BJ (cell line): ENCODE results near the gene DENND2A. TPM values are rescaled to one million over a fixed set of nuclear protein-coding genes. Genes with fewer than 3 reads are reported as not detected.

Source experiments
- CTCF ChIA-PET: fragments of 350-600 bp; formaldehyde crosslinking; extraction: SDS; loops from one replicate; lab custom pipeline; 2021; ENCODE audit warnings: antibody characterized with exemption, inconsistent platforms; lab: Yijun Ruan, JAX
- POLR2A ChIA-PET: fragments of 300-600 bp; sonication (Branson Sonifier 250); formaldehyde crosslinking; extraction: SDS; loops from one replicate; lab custom pipeline; 2021; ENCODE audit warnings: antibody characterized with exemption; lab: Charles Lee
- DNase-seq: peaks from one replicate; pipeline ENCODE4 v3.0.0-alpha.2; 2011; ENCODE audit warnings: low read depth
- H3K27me3 ChIP-seq: 2 replicates; pipeline ENCODE4 v1.6.0; 2011; ENCODE audit warnings: low read length; ENCODE audit not compliant: control insufficient read depth, insufficient read depth
- H3K36me3 ChIP-seq: 2 replicates; pipeline ENCODE4 v1.5.1; 2011; ENCODE audit warnings: low read length; ENCODE audit not compliant: control insufficient read depth, insufficient read depth
- H3K4me3 ChIP-seq: 2 replicates; pipeline ENCODE4 v1.5.1; 2011; ENCODE audit warnings: low read depth, mild to moderate bottlenecking, control low read depth, low read length
- polyA plus RNA-seq: library from polyadenylated mRNA; depleted of rRNA; stranded (reverse); fragments of >200 nt; gene quantifications from 2 replicates; pipeline ENCODE4 v1.2.3, GENCODE V29; 2011
- TF ChIP-seq, protein P1 (sequence below): IDR thresholded peaks from 2 replicates; pipeline ENCODE4 v1.5.1; 2011; ENCODE audit warnings: low read depth, mild to moderate bottlenecking, control low read depth, inconsistent platforms, low read length, moderate library complexity; ENCODE audit not compliant: insufficient read depth

The DENND2A gene
- polyA plus RNA-seq, 1 experiment: 3.3 TPM

DNA sequence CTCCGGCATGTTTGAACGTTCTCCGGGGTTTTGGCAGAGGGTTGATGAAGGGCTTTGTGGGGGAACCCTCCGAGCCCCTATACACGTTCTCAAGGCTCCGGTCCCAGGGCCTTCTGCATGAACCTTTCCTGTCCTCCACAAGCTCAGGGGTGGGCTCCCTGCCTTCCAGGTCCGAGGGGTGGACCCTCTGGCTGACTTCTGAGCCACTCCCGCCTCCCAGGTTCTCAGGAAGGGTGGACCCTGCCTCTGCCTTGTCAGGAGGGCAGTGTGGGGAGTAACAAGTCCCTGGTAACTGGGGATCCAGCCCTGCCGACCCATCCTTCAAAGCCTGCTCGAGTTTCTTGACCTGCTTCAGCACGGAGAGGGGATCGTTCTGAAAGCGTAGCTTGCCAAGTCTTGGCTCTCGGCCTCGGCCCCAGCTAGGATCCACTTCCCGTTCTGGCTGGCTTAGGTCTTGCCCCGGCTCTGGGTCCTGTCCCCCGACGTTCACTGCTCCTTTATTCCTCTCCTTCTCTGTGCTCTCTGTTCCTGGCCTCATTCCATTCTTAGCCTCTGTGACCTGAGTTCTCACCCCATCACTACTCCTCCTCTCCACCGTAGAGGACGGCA, 38.9 kb downstream of the DENND2A start:
- Histone ChIP-seq H3K27me3 (no peaks in the 10 kb centered on the region), H3K36me3 (no peaks in the 10 kb centered on the region), H3K4me3 (no peak overlapping the region)
- ChIA-PET POLR2A (no interaction called here), CTCF (no interaction called here)
- DNase-seq: no peak
- TF ChIP-seq, protein P1, sequence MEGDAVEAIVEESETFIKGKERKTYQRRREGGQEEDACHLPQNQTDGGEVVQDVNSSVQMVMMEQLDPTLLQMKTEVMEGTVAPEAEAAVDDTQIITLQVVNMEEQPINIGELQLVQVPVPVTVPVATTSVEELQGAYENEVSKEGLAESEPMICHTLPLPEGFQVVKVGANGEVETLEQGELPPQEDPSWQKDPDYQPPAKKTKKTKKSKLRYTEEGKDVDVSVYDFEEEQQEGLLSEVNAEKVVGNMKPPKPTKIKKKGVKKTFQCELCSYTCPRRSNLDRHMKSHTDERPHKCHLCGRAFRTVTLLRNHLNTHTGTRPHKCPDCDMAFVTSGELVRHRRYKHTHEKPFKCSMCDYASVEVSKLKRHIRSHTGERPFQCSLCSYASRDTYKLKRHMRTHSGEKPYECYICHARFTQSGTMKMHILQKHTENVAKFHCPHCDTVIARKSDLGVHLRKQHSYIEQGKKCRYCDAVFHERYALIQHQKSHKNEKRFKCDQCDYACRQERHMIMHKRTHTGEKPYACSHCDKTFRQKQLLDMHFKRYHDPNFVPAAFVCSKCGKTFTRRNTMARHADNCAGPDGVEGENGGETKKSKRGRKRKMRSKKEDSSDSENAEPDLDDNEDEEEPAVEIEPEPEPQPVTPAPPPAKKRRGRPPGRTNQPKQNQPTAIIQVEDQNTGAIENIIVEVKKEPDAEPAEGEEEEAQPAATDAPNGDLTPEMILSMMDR: no peak

DNA sequence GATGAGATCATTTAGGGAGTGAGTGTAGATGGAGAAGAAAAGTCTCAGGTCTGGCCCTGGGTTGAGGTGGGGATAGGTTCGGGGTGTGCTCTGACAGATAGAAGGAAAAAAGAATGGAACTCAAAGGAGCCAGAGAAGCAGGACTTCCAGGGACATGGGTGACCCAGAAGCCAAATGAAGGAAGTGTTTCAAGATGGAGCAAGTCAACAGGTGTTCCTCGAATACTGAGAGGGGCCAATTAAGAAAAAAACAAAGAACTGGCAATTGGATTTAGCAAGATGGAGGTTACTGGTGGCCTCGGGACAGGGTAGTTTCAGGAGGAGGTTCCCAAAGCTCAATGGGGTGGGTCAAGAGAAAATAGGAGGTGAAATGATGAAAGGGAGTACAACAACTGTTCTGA, 40.3 kb downstream of the DENND2A start:
- ChIA-PET POLR2A (no interaction called here), CTCF (no interaction called here)
- Histone ChIP-seq H3K4me3 (no peak overlapping the region), H3K27me3 (no peaks in the 10 kb centered on the region), H3K36me3 (no peaks in the 10 kb centered on the region)
- TF ChIP-seq, protein P1: no peak
- DNase-seq: no peak

- Histone ChIP-seq H3K4me3 (no peak overlapping the region), H3K27me3 (no peaks in the 10 kb centered on the region), H3K36me3 (no peaks in the 10 kb centered on the region)
- ChIA-PET POLR2A (no interaction called here), CTCF (no interaction called here)
- TF ChIP-seq, protein P1: no peak
- DNase-seq: no peak
These were observed 43.1 kb downstream of the DENND2A start for GRCh38 chr7:140597428-140597949.

DNA sequence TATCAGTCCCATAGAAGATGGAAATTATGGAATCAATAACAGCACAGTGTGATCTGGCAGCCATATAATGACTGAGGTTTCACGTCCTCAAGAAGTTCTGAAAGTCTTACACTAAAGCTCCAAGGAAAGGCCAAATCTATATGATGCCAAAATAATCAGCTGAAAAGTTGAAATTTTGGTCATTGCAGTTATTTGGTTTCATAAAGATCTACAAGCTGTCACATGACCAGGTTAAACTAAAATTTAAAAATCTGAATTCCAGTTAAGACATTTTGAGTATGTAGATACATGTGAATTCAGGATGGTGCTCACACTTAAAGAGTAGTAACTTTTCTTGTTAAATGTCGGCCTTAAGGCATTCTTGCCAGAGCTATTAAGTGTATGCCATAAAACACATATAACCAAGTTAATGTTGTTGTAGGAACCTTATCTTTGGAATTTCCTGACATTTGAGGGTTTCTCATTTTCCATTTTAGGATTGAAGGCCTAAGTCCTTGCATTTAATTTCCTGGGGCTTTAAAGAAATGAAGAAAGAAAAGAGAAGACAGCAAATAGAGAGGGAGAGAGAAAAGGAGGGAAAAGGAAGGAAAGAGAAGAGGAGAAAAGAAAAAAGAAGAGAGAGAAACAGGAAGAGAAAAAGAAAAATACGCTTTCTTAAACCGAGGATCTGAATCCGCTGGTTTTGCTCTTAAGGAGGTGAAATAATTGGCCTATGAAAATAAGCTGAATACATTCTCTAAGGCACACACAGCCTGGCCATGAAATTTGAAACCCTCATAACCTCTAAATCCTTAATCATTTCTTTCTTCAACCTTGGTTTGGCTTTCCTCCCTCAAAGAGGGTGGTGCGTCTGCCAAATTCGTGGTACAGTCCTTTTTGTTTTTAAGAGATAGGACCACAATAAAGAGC, 43.8 kb downstream of the DENND2A start:
- DNase-seq: no peak
- TF ChIP-seq, protein P1: no peak
- ChIA-PET POLR2A (interaction anchor here (0.5 kb wide), 2 partner anchors 55 to 84 kb away, joined by 3 to 4 read pairs; no protein-coding TSS in a partner anchor), CTCF (no interaction called here)
- no peak overlapping the region for H3K4me3 ChIP-seq
- H3K27me3 ChIP-seq: no peaks in the 10 kb centered on the region
- no peaks in the 10 kb centered on the region for H3K36me3 ChIP-seq

DNA sequence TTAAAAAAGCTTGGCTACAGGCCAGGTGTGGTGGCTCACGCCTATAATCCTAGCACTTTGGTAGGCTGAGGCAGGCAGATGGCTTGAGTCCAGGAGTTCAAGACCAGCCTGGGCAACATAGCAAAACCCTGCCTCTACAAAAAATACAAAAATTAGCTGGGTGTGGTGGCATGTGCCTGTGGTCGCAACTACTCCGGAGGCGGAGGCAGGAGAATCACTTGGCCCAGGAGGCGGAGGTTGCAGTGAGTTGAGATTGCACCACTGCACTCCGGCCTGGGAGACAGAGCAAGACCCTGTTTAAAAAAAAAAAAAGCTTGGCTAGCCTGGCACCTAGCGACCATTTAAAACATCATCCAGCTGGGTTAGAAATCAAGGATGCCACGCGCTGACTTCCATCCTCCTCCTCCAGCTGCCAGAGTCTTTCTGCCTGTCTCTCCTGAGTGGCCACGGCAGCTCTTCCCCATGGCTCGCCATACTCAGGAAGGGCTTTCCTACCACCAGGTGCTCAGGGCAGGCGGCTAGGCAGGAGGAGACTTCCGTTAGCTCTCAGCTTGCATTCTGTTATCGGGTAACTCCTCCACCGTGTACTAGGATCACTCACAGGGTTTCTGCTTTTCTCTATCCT, 45.0 kb downstream of the DENND2A start:
- H3K4me3 ChIP-seq: no peak overlapping the region
- ChIA-PET POLR2A (no interaction called here), CTCF (interaction anchor here (0.7 to 1.2 kb wide), 3 partner anchors 14 to 77 kb away, joined by 3 read pairs; no protein-coding TSS in a partner anchor)
- H3K27me3 ChIP-seq: no peaks in the 10 kb centered on the region
- no peak for DNase-seq
- no peaks in the 10 kb centered on the region for H3K36me3 ChIP-seq
- TF ChIP-seq, protein P1: no peak
